Vagina (tissue), 2 donors: ENCODE measurements around the gene KMT2B. TPM values are rescaled to one million over a fixed set of nuclear protein-coding genes. Genes with fewer than 3 reads are reported as not detected.
A peak's percentile ranks its signal among the peaks of the same experiment; 100 is the strongest.
"Not testable (repeated sequence)": the region's sequence is repeated elsewhere in the genome, so short reads cannot be mapped to it uniquely, and the experiment has no call there.

Experiments used
- DNase-seq, 2 donors: peaks; one replicate each; pipeline ENCODE4 v3.0.0-alpha.2; 2017; ENCODE audit errors: extremely low spot score in 2 of 2
- H3K27ac ChIP-seq: fragments of 200-600 bp; sonication (generic); one replicate; pipeline ENCODE4 v1.5.1; 2019
- H3K27me3 ChIP-seq: fragments of 200-600 bp; sonication (generic); one replicate; pipeline ENCODE4 v1.5.1; 2019
- H3K36me3 ChIP-seq, 2 donors: fragments of 200-600 bp; sonication (generic); one replicate each; pipeline ENCODE4 v1.5.1; 2017 to 2019
- H3K4me1 ChIP-seq: fragments of 200-600 bp; sonication (generic); one replicate; pipeline ENCODE4 v1.5.1; 2019
- H3K4me3 ChIP-seq, 2 donors: fragments of 200-600 bp; sonication (generic); 1 replicate in 1 of 2; 2 replicates in 1 of 2; pipeline ENCODE4 v1.5.1; 2016 to 2019
- H3K9me3 ChIP-seq: fragments of 200-600 bp; sonication (generic); one replicate; pipeline ENCODE4 v1.5.1; 2019
- CTCF ChIP-seq, 3 experiments: fragments of 450-650 bp in 2 of 3; fragments of 200-600 bp in 1 of 3; sonication (generic) in 1 of 3; IDR thresholded peaks; one replicate each; pipeline ENCODE4 v1.5.1; 2017 to 2019; ENCODE audit warnings: antibody characterized with exemption in 3 of 3, mild to moderate bottlenecking in 2 of 3, moderate library complexity in 2 of 3
- POLR2A ChIP-seq, 2 donors: fragments of 450-650 bp; IDR thresholded peaks; one replicate each; pipeline ENCODE4 v1.6.1; 2017; ENCODE audit warnings: antibody characterized with exemption in 2 of 2, mild to moderate bottlenecking in 2 of 2, moderate library complexity in 2 of 2
- POLR2AphosphoS5 ChIP-seq, 2 donors: sonication (generic); formaldehyde crosslinking; IDR thresholded peaks; one replicate each; pipeline ENCODE4 v1.9.0; 2017; ENCODE audit warnings: antibody characterized with exemption in 2 of 2, mild to moderate bottlenecking in 2 of 2, low read depth in 1 of 2; ENCODE audit not compliant: insufficient read depth in 1 of 2
- intact Hi-C: fragments of 100-400 bp; cut with DNase I; formaldehyde crosslinking; loops from one replicate; pipeline ENCODE4 v1.15.1; 2023
- total RNA-seq: library from RNA; depleted of rRNA; stranded (reverse); fragments of >200 nt; gene quantifications from one replicate; pipeline ENCODE4 v1.2.3, GENCODE V29; 2016

The KMT2B gene
- total RNA-seq, 1 donor from 2014 or later, result 16.0 TPM

GRCh38 chr19:35767288-35768081 is 49.7 kb downstream of the KMT2B start:
- no peak for DNase-seq
- intact Hi-C loops, result no loop called here
- H3K36me3 ChIP-seq, result no peaks in the 10 kb centered on the region
- no peaks in the 10 kb centered on the region for H3K4me1 ChIP-seq
- H3K27ac ChIP-seq, result no peak overlapping the region
- no peaks in the 10 kb centered on the region for H3K9me3 ChIP-seq
- no peak overlapping the region for H3K4me3 ChIP-seq
- H3K27me3 ChIP-seq, result no peaks in the 10 kb centered on the region
- TF ChIP-seq POLR2AphosphoS5 (IDR thresholded peaks at IDR 0.05; ENCODE audit: insufficient read depth in 1 of 2, low read depth in 1 of 2), result no peak
- TF ChIP-seq POLR2A (IDR thresholded peaks at IDR 0.05), result no peak
- TF ChIP-seq CTCF (IDR thresholded peaks at IDR 0.05), result no peak

GRCh38 chr19:35768082-35768421 is 50.2 kb downstream of the KMT2B start:
- intact Hi-C loops, result no loop called here

GRCh38 chr19:35772362-35772761 is 54.6 kb downstream of the KMT2B start:
- not testable (repeated sequence) for H3K27ac ChIP-seq, H3K27me3 ChIP-seq, H3K36me3 ChIP-seq, H3K9me3 ChIP-seq, H3K4me3 ChIP-seq, DNase-seq
- intact Hi-C loops, result loop anchor here (10.0 kb wide), 1 partner anchor 162 kb away; the partner anchor contains the start of gene LRFN3
- H3K4me1 ChIP-seq, result peaks cover 20% of the 10 kb centered on the region

More at GRCh38 chr19:35768082-35768421, 50.2 kb downstream of the KMT2B start:
- Histone ChIP-seq H3K9me3 (no peaks in the 10 kb centered on the region), H3K4me3 (no peak overlapping the region), H3K4me1 (no peaks in the 10 kb centered on the region), H3K27me3 (no peaks in the 10 kb centered on the region), H3K36me3 (no peaks in the 10 kb centered on the region), H3K27ac (no peak overlapping the region)
- no peak for DNase-seq
- TF ChIP-seq CTCF (IDR thresholded peaks at IDR 0.05) (no peak), POLR2A (IDR thresholded peaks at IDR 0.05) (no peak), POLR2AphosphoS5 (IDR thresholded peaks at IDR 0.05; ENCODE audit: insufficient read depth in 1 of 2, low read depth in 1 of 2) (no peak)

DNA sequence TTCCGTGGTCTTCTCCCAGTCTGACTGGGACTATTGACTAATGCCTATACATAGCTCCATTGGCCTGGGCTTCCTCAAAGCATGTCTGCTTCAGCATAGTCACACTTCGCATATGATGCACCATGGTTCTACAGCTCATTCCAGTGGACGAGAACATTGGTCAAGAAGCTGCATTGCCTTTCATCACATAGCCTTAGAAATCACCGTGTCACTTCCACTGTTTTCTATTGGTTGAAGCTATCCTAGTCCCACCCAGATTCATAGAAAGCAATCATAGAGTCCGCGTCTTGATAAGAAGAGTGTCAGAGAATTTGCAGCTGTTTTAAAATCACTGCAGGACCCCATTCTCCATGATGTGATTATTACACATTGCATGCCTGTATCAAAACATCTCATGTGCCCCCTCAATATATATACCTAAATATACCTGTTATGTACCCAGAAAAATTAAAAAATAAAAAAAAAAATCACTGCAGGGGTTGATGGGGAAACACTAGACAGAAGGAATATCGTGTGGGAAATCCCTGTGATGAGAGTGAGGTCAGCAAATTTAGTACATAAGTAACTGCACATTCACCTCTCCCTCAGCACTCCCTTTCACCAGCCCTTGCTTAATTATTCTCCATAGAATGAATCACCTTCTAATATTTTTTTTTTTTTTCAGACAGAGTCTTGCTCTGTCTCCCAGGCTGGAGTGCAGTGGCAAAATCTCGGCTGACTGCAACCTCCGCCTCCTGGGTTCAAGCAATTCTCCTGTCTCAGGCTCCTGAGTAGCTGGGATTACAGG is 55.4 kb downstream of the KMT2B start:
- no peak for TF ChIP-seq POLR2A (IDR thresholded peaks at IDR 0.05)
- no peak for TF ChIP-seq POLR2AphosphoS5 (IDR thresholded peaks at IDR 0.05; ENCODE audit: insufficient read depth in 1 of 2, low read depth in 1 of 2)
- no peak for TF ChIP-seq CTCF (IDR thresholded peaks at IDR 0.05)
- intact Hi-C loops, result loop anchor here (10.0 kb wide), 1 partner anchor 162 kb away; the partner anchor contains the start of gene LRFN3
- Histone ChIP-seq H3K27me3 (no peaks in the 10 kb centered on the region), H3K4me1 (peaks cover 20% of the 10 kb centered on the region), H3K9me3 (no peaks in the 10 kb centered on the region), H3K4me3 (no peak overlapping the region), H3K36me3 (peaks cover 0 to 2% of the 10 kb centered on the region in 2 donors), H3K27ac (no peak overlapping the region)
- no peak for DNase-seq

DNA sequence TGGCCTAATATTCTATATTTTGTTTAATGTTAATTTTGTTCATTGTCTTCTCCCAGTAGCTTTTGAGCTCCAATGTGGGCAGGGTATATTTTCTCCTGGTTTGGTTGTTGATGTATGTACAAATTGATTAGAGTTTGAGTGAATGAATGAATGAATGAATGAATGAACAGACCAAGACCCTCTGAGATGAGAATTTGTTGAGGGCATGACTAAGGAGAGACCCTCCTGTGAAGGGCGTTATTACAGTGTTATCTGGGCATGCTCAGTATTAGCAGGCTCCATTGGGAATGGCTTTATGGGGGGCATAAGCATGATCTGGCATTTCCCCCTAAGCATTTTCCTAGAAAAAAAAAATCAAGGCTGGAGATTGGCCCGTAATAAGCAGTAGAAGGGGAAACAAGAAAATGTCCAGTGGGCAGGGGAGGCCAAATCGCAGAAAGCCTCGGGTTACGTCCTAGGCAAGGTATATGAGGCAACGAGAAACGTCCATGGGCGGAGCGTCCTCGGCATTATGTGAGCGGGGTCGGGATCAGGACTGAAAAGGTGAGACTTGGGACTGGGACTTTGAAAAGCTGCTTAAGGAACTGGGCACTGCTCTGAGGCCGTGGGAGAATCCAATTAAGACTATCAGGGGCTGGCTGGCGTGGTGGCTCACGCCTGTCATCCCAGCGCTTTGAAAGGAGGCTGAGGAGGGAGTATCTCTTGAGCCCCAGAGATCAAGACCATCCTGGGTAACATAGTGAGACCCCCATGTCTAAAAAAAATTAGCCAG is 56.7 kb downstream of the KMT2B start:
- peaks cover 20% of the 10 kb centered on the region for H3K4me1 ChIP-seq
- no peaks in the 10 kb centered on the region for H3K27me3 ChIP-seq
- H3K27ac ChIP-seq, result no peak overlapping the region
- peaks cover 0 to 4% of the 10 kb centered on the region in 2 donors for H3K36me3 ChIP-seq
- H3K9me3 ChIP-seq, result no peaks in the 10 kb centered on the region
- peak overlapping the region; percentile 57 to 87 for H3K4me3 ChIP-seq
- intact Hi-C loops, result loop anchor here (10.0 kb wide), 1 partner anchor 160 kb away; the partner anchor contains the start of gene LRFN3
- DNase-seq, result no peak
- no peak for TF ChIP-seq CTCF (IDR thresholded peaks at IDR 0.05)
- no peak for TF ChIP-seq POLR2A (IDR thresholded peaks at IDR 0.05)
- no peak for TF ChIP-seq POLR2AphosphoS5 (IDR thresholded peaks at IDR 0.05; ENCODE audit: insufficient read depth in 1 of 2, low read depth in 1 of 2)
